ENCODE measurements around the gene MRPL33. TPM values are rescaled to one million over a fixed set of nuclear protein-coding genes. Genes with fewer than 3 reads are reported as not detected.

MRPL33 gene
- polyA plus RNA-seq, 1 donor from 2014 or later: 406 TPM

GRCh38 chr2:27729614-27730013 lies 41.9 kb upstream of the MRPL33 start:
- H3K9me3 ChIP-seq (ENCODE audit: low read length): no peaks in the 10 kb centered on the region
- no peaks in the 10 kb centered on the region for H3K36me3 ChIP-seq (ENCODE audit: insufficient read depth, low read length)
- no peaks in the 10 kb centered on the region for H3F3A ChIP-seq (ENCODE audit: insufficient read depth, low read length, poor library complexity, severe bottlenecking)
- H3K79me2 ChIP-seq (replicated peaks; ENCODE audit: insufficient read depth, low read length): no peaks in the 10 kb centered on the region
- TF ChIP-seq CTCF (IDR thresholded peaks at IDR 0.05; ENCODE audit: poor library complexity, severe bottlenecking): no peak
- no peak for TF ChIP-seq TAF1 (IDR thresholded peaks at IDR 0.05; ENCODE audit: low read depth)
- no peak for TF ChIP-seq POLR2AphosphoS5 (IDR thresholded peaks at IDR 0.05)
- TF ChIP-seq MXI1 (conservative IDR thresholded peaks at IDR 0.05; ENCODE audit: poor library complexity, severe bottlenecking): no peak
- no peak for TF ChIP-seq EZH2 (IDR thresholded peaks at IDR 0.05; ENCODE audit: borderline replicate concordance, insufficient read depth, low read length, poor library complexity, severe bottlenecking)
- no peak for TF ChIP-seq REST (IDR thresholded peaks at IDR 0.05; ENCODE audit: borderline replicate concordance)
- no peak for TF ChIP-seq SMC3 (conservative IDR thresholded peaks at IDR 0.05; ENCODE audit: poor library complexity)
- no peak for TF ChIP-seq RAD21 (conservative IDR thresholded peaks at IDR 0.05)
- no peak for TF ChIP-seq EP300 (conservative IDR thresholded peaks at IDR 0.05; ENCODE audit: poor library complexity, severe bottlenecking)
- H3K27me3 ChIP-seq (ENCODE audit: insufficient read depth, low read depth, low read length): no peaks in the 10 kb centered on the region
- no peak overlapping the region for H3K4me3 ChIP-seq (ENCODE audit: low read length)
- no peak overlapping the region for H3K4me2 ChIP-seq (ENCODE audit: low read length)
- H4K20me1 ChIP-seq (ENCODE audit: insufficient read depth): no peaks in the 10 kb centered on the region
- no peak overlapping the region for H3K27ac ChIP-seq (ENCODE audit: low read length)
- H3K9me2 ChIP-seq (ENCODE audit: insufficient read depth, low read length): no peaks in the 10 kb centered on the region
- no peak overlapping the region for H3K9ac ChIP-seq (ENCODE audit: low read length)
- no peak overlapping the region for H2AFZ ChIP-seq (ENCODE audit: low read depth, low read length)

- Histone ChIP-seq H3K79me2 (replicated peaks; ENCODE audit: insufficient read depth, low read length) (no peaks in the 10 kb centered on the region), H3K9me2 (ENCODE audit: insufficient read depth, low read length) (no peaks in the 10 kb centered on the region), H3K9ac (ENCODE audit: low read length) (no peak overlapping the region), H3K27ac (ENCODE audit: low read length) (no peak overlapping the region), H3F3A (ENCODE audit: insufficient read depth, low read length, poor library complexity, severe bottlenecking) (no peaks in the 10 kb centered on the region), H3K27me3 (ENCODE audit: insufficient read depth, low read depth, low read length) (peaks cover 5% of the 10 kb centered on the region), H3K4me2 (ENCODE audit: low read length) (no peak overlapping the region), H3K4me3 (ENCODE audit: low read length) (no peak overlapping the region), H4K20me1 (ENCODE audit: insufficient read depth) (no peaks in the 10 kb centered on the region), H3K36me3 (ENCODE audit: insufficient read depth, low read length) (no peaks in the 10 kb centered on the region), H2AFZ (ENCODE audit: low read depth, low read length) (no peak overlapping the region), H3K9me3 (ENCODE audit: low read length) (no peaks in the 10 kb centered on the region)
- TF ChIP-seq REST (IDR thresholded peaks at IDR 0.05; ENCODE audit: borderline replicate concordance) (no peak), RAD21 (conservative IDR thresholded peaks at IDR 0.05) (no peak)
Observed at GRCh38 chr2:27730261-27730662, 41.3 kb upstream of the MRPL33 start.

Measured in neural cell (in vitro differentiated cells).